PC-9 (cell line): ENCODE data around the gene GLP1R. TPM values are rescaled to one million over a fixed set of nuclear protein-coding genes. Genes with fewer than 3 reads are reported as not detected.

ENCODE experiments used
- BruUV-seq: library from RNA; stranded (reverse); fragments of 400-500 nt; replicated peaks from 2 replicates; lab custom pipeline; 2021; lab: Mats Ljungman, UMichigan
- CTCF ChIA-PET: fragments of 300-600 bp; sonication (Branson Sonifier 250); formaldehyde crosslinking; loops from one replicate; lab custom pipeline; 2022; ENCODE audit warnings: antibody characterized with exemption; lab: Charles Lee
- POLR2A ChIA-PET: fragments of 300-600 bp; sonication (Branson Sonifier 250); formaldehyde crosslinking; loops from one replicate; lab custom pipeline; 2022; ENCODE audit warnings: antibody characterized with exemption; ENCODE audit not compliant: unreplicated experiment; lab: Charles Lee
- DNase-seq, 2 experiments: peaks; one replicate each; pipeline versions ENCODE4 v3.0.0 to v3.0.0-alpha.2; 2015 to 2022; ENCODE audit warnings: mixed read lengths in 1 of 2
- H2AFZ ChIP-seq: fragments of 200-600 bp; sonication (generic); 2 replicates; pipeline ENCODE4 v1.8.1; 2017; ENCODE audit warnings: antibody characterized with exemption
- H3F3A ChIP-seq: fragments of 200-600 bp; sonication (generic); 2 replicates; pipeline ENCODE4 v1.8.1; 2017; ENCODE audit warnings: antibody characterized with exemption, mild to moderate bottlenecking, low read depth; ENCODE audit not compliant: insufficient read depth
- H3K27ac ChIP-seq: fragments of 200-600 bp; sonication (generic); 2 replicates; pipeline ENCODE4 v1.6.1; 2016; ENCODE audit warnings: mixed run types
- H3K27me3 ChIP-seq: fragments of 200-600 bp; sonication (generic); 2 replicates; pipeline ENCODE4 v1.6.1; 2016; ENCODE audit warnings: low read depth, mixed run types; ENCODE audit not compliant: insufficient read depth
- H3K36me3 ChIP-seq: fragments of 200-600 bp; sonication (generic); 2 replicates; pipeline ENCODE4 v1.6.1; 2016; ENCODE audit warnings: low read depth, mixed run types
- H3K4me1 ChIP-seq: fragments of 200-600 bp; sonication (generic); replicated peaks from 2 replicates; pipeline ENCODE4 v1.6.1; 2016; ENCODE audit warnings: mixed run types; ENCODE audit not compliant: insufficient read depth
- H3K4me2 ChIP-seq: fragments of 200-600 bp; sonication (generic); 2 replicates; pipeline ENCODE4 v1.6.1; 2017; ENCODE audit warnings: mixed run types
- H3K4me3 ChIP-seq: fragments of 200-600 bp; sonication (generic); 2 replicates; pipeline ENCODE4 v1.6.1; 2016; ENCODE audit warnings: mixed run types
- H3K79me2 ChIP-seq: fragments of 200-600 bp; sonication (generic); 2 replicates; pipeline ENCODE4 v1.6.1; 2017; ENCODE audit warnings: low read depth, mixed run types
- H3K9me2 ChIP-seq: fragments of 200-600 bp; sonication (generic); 2 replicates; pipeline ENCODE4 v1.8.1; 2017; ENCODE audit warnings: mild to moderate bottlenecking; ENCODE audit not compliant: insufficient read depth
- H3K9me3 ChIP-seq: fragments of 200-600 bp; sonication (generic); 2 replicates; pipeline ENCODE4 v1.8.1; 2016; ENCODE audit warnings: low read depth; ENCODE audit not compliant: insufficient read depth
- H4K20me1 ChIP-seq: fragments of 200-600 bp; sonication (generic); 2 replicates; pipeline ENCODE4 v1.8.1; 2017; ENCODE audit not compliant: insufficient read depth
- EZH2 ChIP-seq: fragments of 200-600 bp; sonication (generic); IDR thresholded peaks from 2 replicates; pipeline ENCODE4 v1.8.0; 2017; ENCODE audit warnings: antibody characterized with exemption, low read depth
- intact Hi-C: fragments of 100-400 bp; cut with micrococcal nuclease; formaldehyde crosslinking; loops from one replicate; pipeline ENCODE4 v1.10.0; 2022; ENCODE audit not compliant: unreplicated experiment
- total RNA-seq: library from RNA; stranded (reverse); gene quantifications from 2 replicates; pipeline ENCODE4 v1.2.3, GENCODE V29; 2021
- TF ChIP-seq, protein P1 (sequence below): fragments of 200-600 bp; sonication (generic); conservative IDR thresholded peaks from 2 replicates; pipeline ENCODE4 v1.6.1; 2017; ENCODE audit warnings: mixed run types, antibody characterized with exemption, mild to moderate bottlenecking, moderate library complexity

GLP1R gene
- total RNA-seq, 1 experiment from 2014 or later, result not detected

DNA sequence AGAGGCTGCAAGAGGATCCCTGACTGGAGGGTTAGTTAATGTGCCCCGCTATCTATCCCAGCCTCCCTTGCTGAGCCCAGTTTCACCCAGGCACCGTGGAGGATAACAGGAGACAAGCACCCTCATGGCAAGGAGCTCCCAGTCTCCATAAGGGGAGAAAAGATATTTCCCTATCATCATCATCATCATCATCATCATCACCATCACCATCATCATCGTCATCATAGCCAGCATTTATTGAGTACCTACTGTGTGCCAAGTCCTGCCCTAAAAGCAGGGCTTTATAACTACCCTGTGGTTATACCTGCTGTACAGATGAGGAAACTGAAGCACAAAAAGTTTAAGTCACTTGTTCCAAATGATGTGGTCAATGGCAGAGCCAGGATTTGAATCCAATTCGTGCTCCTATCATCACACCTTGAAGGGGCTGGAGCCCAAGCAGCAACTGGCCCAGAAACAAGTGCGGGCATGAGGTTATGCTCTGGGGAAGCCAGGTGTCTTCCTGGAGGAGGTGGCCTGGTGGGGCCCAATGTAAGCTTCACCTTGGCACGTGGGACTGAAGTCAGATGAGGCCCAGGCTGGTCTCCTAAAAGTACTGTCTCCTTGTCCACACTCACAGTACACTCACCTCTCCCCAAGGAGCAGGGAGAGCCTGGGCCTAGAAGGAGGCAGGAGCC, 10.0 kb downstream of the GLP1R start:
- H3K27ac ChIP-seq, result no peak overlapping the region
- H3K4me2 ChIP-seq, result no peak overlapping the region
- no TSS peak for BruUV-seq
- H2AFZ ChIP-seq, result no peak overlapping the region
- intact Hi-C loops, result no loop called here
- H3K27me3 ChIP-seq, result peaks cover 97% of the 10 kb centered on the region
- H3K4me1 ChIP-seq, result no peaks in the 10 kb centered on the region
- TF ChIP-seq, protein P1, sequence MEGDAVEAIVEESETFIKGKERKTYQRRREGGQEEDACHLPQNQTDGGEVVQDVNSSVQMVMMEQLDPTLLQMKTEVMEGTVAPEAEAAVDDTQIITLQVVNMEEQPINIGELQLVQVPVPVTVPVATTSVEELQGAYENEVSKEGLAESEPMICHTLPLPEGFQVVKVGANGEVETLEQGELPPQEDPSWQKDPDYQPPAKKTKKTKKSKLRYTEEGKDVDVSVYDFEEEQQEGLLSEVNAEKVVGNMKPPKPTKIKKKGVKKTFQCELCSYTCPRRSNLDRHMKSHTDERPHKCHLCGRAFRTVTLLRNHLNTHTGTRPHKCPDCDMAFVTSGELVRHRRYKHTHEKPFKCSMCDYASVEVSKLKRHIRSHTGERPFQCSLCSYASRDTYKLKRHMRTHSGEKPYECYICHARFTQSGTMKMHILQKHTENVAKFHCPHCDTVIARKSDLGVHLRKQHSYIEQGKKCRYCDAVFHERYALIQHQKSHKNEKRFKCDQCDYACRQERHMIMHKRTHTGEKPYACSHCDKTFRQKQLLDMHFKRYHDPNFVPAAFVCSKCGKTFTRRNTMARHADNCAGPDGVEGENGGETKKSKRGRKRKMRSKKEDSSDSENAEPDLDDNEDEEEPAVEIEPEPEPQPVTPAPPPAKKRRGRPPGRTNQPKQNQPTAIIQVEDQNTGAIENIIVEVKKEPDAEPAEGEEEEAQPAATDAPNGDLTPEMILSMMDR, result no peak
- no peak for TF ChIP-seq EZH2
- DNase-seq, result no peak
- no peaks in the 10 kb centered on the region for H4K20me1 ChIP-seq
- H3K36me3 ChIP-seq, result no peaks in the 10 kb centered on the region
- CTCF ChIA-PET, result no interaction called here
- H3K9me2 ChIP-seq, result no peaks in the 10 kb centered on the region
- POLR2A ChIA-PET, result no interaction called here
- H3F3A ChIP-seq, result no peaks in the 10 kb centered on the region
- no peak overlapping the region for H3K4me3 ChIP-seq
- H3K79me2 ChIP-seq, result no peaks in the 10 kb centered on the region
- no peaks in the 10 kb centered on the region for H3K9me3 ChIP-seq

DNA sequence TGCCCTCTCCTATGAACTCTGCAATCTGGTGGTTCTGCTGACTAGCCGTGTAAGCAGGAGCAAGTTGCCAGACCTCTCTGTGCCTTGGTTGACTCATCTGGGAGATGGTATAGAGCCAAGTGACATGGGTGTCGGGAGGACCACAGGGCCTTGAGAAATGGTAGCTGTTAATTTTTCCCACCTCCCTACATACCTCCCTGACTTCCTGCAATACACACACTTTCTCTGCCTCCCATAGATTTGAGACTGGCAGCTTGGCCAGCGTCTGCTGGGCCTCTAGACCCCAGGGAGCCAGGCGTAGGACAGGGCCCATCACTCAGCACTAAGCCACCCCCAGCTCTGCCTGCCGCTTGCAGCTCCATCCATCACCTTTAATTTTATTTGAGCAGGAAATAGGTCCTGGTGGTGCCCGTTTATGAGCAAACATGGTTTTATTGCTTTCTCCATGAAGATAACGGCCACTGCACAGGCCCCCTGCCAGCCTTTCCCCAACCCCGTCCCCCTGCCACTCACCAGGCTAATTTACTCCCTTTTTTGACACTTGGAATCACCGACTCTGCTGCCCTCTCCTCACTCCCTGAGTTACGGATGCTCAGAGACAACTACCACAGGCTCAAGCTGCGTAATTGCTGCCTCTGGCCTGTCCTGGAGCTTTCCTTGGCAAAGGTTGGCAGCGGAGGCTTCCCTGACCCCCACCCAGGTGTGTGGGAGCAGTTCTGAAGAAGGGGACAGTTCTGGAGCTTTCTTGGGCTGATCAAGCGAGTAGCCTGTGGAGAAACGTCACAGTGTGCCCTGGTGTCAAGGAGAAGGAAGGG, 11.1 kb downstream of the GLP1R start:
- ChIA-PET CTCF (no interaction called here), POLR2A (interaction anchor here (0.6 kb wide), 1 partner anchor 164 kb away, joined by 20 read pairs; no protein-coding TSS in a partner anchor)
- Histone ChIP-seq H3F3A (no peaks in the 10 kb centered on the region), H3K79me2 (no peaks in the 10 kb centered on the region), H3K27me3 (peaks cover 97% of the 10 kb centered on the region), H3K9me2 (no peaks in the 10 kb centered on the region), H3K9me3 (no peaks in the 10 kb centered on the region), H3K36me3 (no peaks in the 10 kb centered on the region), H3K4me2 (no peak overlapping the region), H3K4me1 (no peaks in the 10 kb centered on the region), H2AFZ (no peak overlapping the region), H4K20me1 (no peaks in the 10 kb centered on the region), H3K27ac (no peak overlapping the region), H3K4me3 (no peak overlapping the region)
- no TSS peak for BruUV-seq
- intact Hi-C loops, result no loop called here
- TF ChIP-seq, protein P1, result no peak
- TF ChIP-seq EZH2, result no peak
- no peak for DNase-seq

DNA sequence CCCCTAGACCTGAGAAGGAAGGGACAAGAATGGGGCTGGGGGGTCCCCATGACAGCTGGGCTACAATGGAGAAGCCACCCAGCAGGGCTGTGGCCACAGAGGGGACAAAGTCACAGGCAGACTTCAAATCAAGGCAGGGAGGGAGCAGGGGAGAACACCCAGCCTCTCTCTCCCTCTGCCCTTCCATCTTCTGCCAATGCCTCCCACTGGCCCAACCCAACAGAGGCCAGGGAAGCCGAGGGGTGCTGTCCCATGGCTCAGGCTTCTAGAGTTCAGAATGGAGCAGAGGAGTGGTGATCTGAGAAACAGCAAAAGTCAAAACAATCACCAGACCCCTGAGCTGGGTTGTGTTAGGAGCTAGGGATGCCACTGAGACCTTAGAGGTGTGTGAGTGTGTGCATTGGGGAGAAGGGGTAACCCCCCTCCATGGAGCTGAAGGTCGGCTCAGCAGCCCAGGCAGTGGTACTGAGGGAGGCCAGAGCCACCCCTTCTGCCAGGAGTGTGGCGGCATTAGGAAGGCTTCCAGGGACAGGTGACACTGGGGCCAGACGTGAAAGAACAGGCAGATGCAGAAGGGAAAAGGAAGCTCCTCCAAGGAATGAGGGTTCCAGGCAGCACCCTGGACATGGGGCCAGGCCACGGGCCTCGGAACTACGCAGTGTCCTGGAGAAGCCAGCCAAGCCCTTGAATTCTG, 12.0 kb downstream of the GLP1R start:
- Histone ChIP-seq H4K20me1 (no peaks in the 10 kb centered on the region), H3K27me3 (peaks cover 97% of the 10 kb centered on the region), H3K36me3 (no peaks in the 10 kb centered on the region), H3K9me2 (no peaks in the 10 kb centered on the region), H3K27ac (no peak overlapping the region), H3K9me3 (no peaks in the 10 kb centered on the region), H3K4me1 (no peaks in the 10 kb centered on the region), H3K79me2 (no peaks in the 10 kb centered on the region), H3K4me3 (no peak overlapping the region), H3K4me2 (no peak overlapping the region), H2AFZ (no peak overlapping the region), H3F3A (no peaks in the 10 kb centered on the region)
- DNase-seq, result no peak
- TF ChIP-seq EZH2, result no peak
- TF ChIP-seq, protein P1, result no peak
- intact Hi-C loops, result no loop called here
- ChIA-PET CTCF (no interaction called here), POLR2A (no interaction called here)
- no TSS peak for BruUV-seq
